ENCODE results near the gene SFRP5.

GRCh38 chr10:97780841-97781617, 9.2 kb upstream of the SFRP5 start:
- TF ChIP-seq CTCF (IDR thresholded peaks at IDR 0.05) (no peak), POLR2A (IDR thresholded peaks at IDR 0.05) (no peak)

Measured in lower leg skin (tissue), 3 donors.